GM20431 (cell line): ENCODE results near the gene OOSP3.

Source experiments
- in situ Hi-C: fragments of 300-500 bp; cut with MseI, MboI; formaldehyde crosslinking; loops from one replicate; pipeline ENCODE4 v1.15.0; 2020; ENCODE audit warnings: low sequenced_read_pairs; ENCODE audit not compliant: unreplicated experiment

The OOSP3 gene

DNA sequence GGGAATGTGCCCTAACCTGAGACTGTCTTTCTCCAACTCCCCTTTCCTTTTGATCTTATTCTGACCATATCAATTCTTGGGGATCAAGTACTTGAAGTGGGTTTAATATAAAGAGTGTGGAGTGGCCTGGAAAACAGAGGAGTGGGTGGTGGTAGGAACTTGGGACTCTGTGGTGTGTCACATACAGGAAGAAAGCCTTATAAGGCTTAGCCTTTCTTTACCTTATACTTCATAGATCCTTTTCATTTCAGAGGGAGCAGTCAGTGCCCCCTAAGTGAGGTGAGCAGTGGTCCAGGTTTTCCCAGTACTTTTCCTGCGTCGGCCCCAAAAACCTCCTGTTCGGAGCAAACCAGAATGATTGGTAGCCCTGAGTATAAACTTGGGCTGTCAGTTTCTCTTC, 60.1 kb downstream of the OOSP3 start:
- in situ Hi-C loops: no loop called here

DNA sequence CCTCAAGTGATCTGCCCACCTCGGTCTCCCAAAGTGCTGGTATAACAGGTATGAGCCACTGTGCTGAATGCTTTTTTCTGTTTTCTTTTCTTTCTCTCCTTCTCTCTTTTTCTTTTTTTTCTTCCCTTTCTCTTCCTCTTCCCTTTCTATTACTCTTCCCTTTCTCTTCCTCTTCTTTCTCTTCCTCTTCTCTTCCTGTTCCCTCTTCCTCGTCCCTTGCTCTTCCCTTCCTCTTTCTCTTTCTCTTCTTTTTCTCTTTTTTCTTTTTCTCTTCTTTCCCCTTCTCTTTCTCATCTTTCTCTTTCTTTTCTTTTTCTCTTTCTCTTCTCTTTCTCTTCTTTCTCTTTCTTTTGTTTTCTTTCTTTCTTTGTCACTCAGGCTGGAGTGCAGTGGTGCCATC, 60.9 kb downstream of the OOSP3 start:
- in situ Hi-C loops: no loop called here

DNA sequence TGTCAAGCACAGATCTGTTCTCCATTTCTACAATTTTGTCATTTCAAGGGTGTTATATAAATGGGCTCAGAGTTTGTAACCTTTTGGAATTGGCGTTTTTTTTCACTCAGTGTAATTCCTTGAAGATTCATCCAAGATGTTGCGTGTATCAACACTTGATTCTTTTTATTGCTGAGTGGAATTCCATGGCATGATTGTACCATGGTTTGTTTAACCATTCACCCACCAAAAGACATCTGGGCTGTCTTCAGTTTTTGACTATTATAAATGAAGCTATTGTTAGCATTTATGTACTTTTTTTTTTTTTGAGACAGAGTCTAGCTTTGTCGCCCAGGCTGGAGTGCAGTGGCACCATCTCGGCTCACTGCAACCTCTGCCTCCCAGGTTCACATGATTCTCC, 62.5 kb downstream of the OOSP3 start:
- in situ Hi-C loops: no loop called here

DNA sequence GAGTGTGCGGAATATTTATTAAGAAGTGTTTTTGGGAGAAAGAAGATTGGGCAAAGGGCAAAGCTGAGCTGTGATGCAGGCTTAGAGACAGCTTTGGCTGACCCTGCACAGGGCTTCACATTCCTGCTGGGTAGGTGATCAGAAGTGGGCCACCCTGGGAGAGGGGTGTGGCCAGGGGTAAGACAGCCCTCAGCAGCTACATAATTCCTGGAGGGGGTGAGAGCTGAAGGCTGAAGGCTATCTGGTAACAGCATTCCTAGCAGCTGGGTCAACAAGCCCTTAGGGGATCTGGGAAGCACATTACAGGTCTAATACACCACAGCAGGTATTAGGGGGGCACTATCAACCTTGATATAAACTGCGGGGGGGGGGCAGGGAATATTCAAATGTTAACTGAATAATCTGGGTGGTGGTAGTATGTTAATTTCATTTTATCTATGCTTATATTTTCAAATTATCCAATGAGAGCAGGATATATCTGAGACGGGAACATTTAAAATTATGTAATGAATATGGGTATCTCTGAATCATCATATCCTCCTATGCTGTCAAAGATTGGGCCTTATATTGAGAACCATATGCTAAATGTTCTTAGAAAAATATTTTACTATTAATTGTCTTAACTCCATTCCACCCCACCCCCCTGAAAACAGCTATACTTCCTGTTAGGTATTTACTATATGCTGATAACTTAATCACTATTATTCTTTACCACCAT, 65.6 kb downstream of the OOSP3 start:
- in situ Hi-C loops: no loop called here

DNA sequence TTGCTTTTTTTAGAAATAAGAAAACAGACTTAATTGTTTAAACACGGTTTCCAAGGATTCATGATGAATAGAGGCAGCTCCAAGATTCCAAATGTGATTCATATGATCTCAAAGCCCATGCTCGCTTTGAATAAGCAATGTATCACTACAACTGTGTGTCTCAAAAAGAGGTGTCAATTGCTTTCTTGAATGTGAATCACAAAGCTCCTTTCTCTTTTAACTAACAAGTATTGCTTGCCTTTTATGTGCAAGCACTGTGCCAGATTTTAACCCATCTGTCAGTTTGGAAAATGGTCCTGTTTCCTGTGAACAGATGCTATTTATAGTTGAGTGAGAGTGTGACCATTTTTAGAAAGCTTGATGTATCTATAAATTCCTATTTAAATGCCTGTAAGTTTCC, 66.1 kb downstream of the OOSP3 start:
- in situ Hi-C loops: no loop called here
